NCI-H82 treated with DMSO at 0.1 percent for 48 hours (cell line): Measurements from ENCODE around the gene ULBP1.
"Not testable (repeated sequence)": the region's sequence is repeated elsewhere in the genome, so short reads cannot be mapped to it uniquely, and the experiment has no call there.

Experiments used
- DNase-seq: peaks from one replicate; lab custom pipeline; 2025; ENCODE audit not compliant: unreplicated experiment; lab: John Stamatoyannopoulos, UW

Gene ULBP1

DNA sequence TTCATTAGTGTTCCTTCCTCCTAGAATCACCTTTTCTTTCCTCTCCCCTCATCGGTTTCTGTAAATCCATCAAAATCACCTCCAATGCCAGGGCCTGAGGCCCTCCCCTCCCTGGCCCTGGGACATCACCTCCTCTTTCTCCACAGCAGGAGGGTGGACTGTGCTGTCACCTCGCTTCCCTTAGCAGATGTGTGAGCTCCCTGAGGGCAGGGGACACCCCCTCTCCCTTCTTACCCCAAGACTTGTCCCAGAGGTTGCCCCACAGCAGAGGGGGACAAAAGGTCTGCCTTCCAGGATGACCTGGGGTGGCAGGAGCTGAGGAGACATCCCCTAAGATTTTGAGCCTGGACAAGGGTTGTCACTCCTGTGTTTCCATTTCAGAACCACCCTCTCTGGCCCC lies 5.9 kb downstream of the ULBP1 start:
- no peak for DNase-seq

DNA sequence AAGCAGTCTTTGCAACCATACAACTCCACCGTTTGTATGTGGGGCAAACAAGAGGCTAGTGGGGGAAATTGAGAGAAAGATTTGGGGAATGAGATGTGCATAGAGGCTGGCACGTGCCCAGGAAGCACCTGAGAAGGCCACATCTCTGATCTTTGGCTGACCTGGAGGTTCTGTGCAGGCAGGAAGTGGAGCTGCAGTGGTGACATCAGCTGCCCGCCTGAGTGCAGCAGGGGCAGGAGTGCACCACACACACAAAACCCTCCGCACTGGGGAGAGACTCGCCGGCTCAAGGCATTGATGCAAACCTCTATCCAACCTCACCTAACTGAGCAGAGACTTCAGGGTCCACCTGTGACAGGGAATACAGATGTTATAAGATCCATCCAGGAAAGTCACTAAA lies 10.7 kb downstream of the ULBP1 start:
- DNase-seq, result not testable (repeated sequence)

- DNase-seq, result no peak
Observed at GRCh38 chr6:149974825-149975224, 11.1 kb downstream of the ULBP1 start.

DNA sequence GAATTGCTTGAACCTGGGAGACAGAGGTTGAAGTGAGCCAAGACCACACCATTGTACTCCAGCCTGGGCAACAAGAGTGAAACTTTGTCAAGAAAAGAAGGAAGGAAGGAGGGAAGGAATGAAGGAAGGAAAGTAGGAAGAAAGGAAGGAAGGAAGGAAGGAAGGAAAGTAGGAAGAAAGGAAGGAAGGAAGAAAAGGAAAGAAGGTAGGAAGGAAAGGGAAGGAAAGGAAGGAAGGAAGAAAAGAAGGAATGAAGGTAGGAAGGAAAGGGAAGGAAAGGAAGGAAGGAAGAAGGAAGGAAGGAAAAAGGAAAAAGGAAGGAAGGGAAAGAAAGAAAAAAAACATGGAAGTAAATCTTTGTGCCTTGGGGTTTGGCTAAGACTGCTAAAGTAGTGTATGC lies 11.7 kb downstream of the ULBP1 start:
- no peak for DNase-seq

GRCh38 chr6:149977221-149977620 lies 13.5 kb downstream of the ULBP1 start:
- DNase-seq, result no peak

GRCh38 chr6:149978610-149979009 lies 14.9 kb downstream of the ULBP1 start:
- DNase-seq, result no peak

DNA sequence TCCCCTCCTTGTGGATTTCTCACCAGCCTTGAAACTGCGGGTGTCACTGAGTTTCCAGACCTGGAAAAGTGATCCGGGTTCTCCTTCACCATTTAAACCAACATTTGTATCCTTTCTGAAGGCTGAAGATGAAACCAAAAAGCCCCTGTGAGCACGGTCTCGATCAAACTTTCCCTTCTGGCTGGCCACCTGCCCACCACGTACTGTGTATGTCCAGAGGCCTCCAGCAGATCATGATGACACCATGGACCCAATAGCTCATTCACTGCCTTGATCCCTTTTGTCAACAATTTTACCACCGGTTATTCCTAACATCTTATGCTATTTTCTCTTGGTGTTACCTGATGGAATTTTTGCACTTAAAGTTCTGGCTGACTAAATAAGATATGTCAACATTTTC lies 15.6 kb downstream of the ULBP1 start:
- no peak for DNase-seq

- no peak for DNase-seq
Observed at GRCh38 chr6:149983145-149983544, 19.4 kb downstream of the ULBP1 start.

- DNase-seq, result no peak
Observed at GRCh38 chr6:149984773-149985172, 21.0 kb downstream of the ULBP1 start.

DNA sequence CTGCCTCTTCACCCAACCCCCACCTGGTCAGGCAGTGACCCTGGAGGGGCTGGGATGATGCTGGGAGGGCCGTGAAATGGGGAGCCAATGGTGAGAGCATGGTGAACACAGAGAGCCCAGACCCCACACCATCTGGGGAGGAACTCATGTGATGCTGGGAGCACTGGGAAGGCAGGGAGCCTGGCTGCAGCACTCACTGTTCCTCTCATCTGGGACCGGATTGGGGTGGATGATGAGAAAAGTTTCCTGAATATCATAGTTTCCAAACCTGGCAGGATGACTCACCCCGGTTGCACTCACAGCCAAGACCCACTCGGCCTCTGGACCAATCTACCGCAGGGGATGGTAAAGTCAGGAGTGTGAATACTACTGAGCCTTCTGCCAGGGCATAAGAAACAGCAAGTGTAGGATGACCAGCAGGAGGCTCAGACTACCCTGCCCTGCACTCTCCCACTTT lies 21.8 kb downstream of the ULBP1 start:
- no peak for DNase-seq

DNA sequence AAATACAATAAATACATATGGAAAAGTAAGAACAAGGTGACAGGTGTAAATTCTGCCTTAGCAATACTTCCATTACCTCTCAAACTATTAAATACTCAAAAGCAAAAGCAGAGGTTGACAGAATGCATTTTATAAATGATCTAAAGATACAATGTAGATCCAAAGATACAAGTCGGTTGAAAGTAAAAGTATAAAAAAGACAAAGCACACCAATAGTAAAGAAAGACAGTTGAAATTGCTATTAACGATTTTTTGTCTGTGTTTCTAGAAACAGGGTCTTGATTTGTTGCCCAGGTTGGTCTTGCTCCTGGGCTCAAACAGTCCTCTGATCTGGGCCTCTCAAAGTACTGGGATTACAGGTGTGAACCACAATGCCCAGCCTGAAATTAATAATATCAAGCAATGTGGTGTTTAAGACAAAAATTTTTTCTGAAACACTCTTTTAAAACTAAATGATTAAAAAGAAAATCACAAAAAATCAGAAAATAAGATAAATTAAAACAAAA lies 23.9 kb downstream of the ULBP1 start:
- no peak for DNase-seq

DNA sequence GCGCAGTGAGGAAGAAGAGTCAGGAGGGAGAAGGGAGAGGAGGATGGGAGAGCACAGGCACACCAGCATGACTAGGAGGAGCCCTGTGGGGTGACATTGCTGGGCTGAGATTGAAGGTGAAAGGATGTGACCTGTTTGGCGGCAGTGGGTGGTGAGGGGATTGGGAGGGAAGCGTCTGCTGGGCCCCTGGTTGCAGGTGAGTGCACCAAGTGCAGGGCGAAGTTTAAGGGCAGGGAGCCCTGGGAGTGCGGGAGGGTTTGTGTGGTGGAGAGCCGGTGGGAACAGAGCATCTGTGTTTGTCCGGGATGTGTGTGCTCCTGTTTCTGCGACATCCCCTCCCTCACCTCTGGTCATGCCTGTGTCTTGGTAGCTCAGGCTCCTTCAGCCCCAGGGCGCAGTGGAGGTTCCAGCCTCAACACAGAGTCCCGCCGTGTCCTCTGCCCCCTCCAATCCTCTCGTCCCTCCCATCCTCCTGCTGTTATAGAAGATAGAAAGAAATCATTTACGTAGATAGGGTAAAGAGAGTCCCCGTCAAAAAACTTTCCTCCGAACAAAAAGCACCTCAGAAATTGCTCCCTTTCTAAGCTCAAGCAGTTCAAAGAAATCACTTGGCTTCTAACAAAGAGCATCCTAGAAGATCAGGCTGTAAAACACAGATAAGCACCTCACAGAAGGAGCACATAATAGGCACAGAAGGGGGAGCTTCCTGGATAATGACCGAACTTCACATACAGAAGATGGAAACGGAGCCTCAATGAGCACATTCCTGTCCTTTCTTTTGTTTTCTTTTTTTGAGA lies 25.0 kb downstream of the ULBP1 start:
- DNase-seq, result no peak

GRCh38 chr6:149990212-149990660 lies 26.5 kb downstream of the ULBP1 start:
- DNase-seq, result no peak

- DNase-seq, result no peak
Observed at GRCh38 chr6:149990661-149991471, 27.1 kb downstream of the ULBP1 start.

GRCh38 chr6:149991472-149991795 lies 27.7 kb downstream of the ULBP1 start:
- DNase-seq, result not testable (repeated sequence)

GRCh38 chr6:149991838-149992237 lies 28.1 kb downstream of the ULBP1 start:
- no peak for DNase-seq

GRCh38 chr6:149995235-149995750 lies 31.6 kb downstream of the ULBP1 start:
- DNase-seq, result no peak

- no peak for DNase-seq
Observed at GRCh38 chr6:149995971-149996370, 32.2 kb downstream of the ULBP1 start.

- no peak for DNase-seq
Observed at GRCh38 chr6:149999636-150000035, 35.9 kb downstream of the ULBP1 start.

DNA sequence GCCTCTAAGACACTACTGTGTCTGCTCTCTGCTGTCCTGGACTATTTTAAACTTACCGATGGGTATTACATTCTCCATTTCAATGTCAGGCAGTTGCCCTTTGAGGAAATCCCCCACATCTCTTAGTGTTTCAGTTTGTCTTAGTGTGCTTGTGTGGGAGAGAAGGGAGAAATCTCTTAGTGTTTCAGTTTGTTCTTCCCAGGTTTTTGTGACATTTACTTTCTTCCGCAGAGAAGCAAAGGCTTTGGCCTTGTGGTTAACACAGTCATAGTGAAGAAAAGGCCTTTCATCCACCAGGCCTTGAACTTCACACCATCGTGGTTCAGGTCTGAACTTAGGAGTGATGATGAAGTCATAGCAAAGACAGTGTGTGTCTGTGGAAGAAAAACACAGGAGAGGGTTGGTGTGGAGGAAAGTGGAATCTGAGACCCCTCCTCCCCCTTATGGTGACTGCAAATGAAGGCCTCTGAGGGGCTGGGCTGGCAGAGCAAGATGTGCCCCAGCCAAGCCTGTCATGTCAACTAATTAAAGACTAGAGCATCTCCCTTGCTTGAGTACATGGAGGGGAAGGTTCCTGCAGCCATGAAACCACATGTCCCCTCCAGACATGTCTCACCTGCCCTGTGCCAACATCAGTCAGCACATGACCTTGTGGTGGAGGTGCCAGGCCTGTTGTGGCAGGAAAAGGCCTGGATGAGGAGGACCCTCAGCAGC lies 37.7 kb downstream of the ULBP1 start:
- no peak for DNase-seq

DNA sequence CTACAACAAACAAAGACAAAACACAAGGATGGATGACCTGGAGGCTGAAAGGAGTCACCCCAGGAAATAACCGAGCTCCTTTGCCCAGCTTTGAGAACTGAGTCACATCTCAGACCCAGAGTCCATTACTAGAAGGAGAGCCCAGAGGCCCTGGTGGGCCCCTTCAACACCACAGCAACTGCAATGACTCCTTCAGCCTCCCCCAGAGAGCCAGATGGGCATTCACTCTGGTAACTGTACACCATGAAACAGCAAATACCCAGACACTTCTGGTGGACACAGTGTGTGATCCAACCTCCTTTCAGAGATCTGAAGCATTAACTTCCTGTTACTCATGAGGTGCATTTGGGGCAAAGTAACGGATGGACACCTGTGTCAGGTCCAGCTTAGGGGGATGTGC lies 39.0 kb downstream of the ULBP1 start:
- DNase-seq, result no peak
